HEK293T (cell line): Measurements from ENCODE around the gene ZNF618.

Experiments
- ARNT ChIP-seq: fragments of 450-650 bp; IDR thresholded peaks from 2 replicates; pipeline ENCODE4 v1.6.1; 2017; ENCODE audit warnings: mild to moderate bottlenecking
- BHLHE40 ChIP-seq: fragments of 450-650 bp; IDR thresholded peaks from 2 replicates; pipeline ENCODE4 v1.6.1; 2016; ENCODE audit warnings: mild to moderate bottlenecking, moderate library complexity, borderline replicate concordance
- CTBP1 ChIP-seq: fragments of 450-650 bp; IDR thresholded peaks from 2 replicates; pipeline ENCODE4 v1.6.1; 2016; ENCODE audit warnings: borderline replicate concordance
- ELF4 ChIP-seq: fragments of 450-650 bp; IDR thresholded peaks from 2 replicates; pipeline ENCODE4 v1.6.1; 2017; ENCODE audit warnings: antibody characterized with exemption
- FOXA1 ChIP-seq: fragments of 450-650 bp; IDR thresholded peaks from 2 replicates; pipeline ENCODE4 v1.6.1; 2016; ENCODE audit warnings: mild to moderate bottlenecking
- FOXK2 ChIP-seq: fragments of 450-650 bp; IDR thresholded peaks from 2 replicates; pipeline ENCODE4 v1.6.1; 2016; ENCODE audit warnings: mild to moderate bottlenecking
- LEF1 ChIP-seq: fragments of 450-650 bp; IDR thresholded peaks from 2 replicates; pipeline ENCODE4 v1.6.1; 2017; ENCODE audit warnings: mild to moderate bottlenecking, borderline replicate concordance
- SP1 ChIP-seq: fragments of 450-650 bp; IDR thresholded peaks from 2 replicates; pipeline ENCODE4 v1.6.1; 2017
- ZNF384 ChIP-seq: fragments of 450-650 bp; IDR thresholded peaks from 2 replicates; pipeline ENCODE4 v1.6.1; 2016

DNA sequence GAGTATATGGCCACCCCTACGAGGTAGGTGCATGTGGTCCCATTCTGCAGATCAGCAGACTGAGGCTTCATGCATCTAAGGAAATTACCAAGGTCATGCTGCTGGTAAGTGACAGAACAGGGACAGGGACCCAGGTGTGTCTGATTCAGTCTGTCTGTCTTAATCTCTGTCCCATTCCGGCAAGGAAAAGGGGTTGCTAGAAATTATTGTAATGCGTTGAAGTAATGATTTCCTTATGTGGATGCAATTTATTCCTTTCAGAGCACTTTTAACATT is 125.2 kb downstream of the ZNF618 start:
- TF ChIP-seq LEF1 (no peak), ELF4 (no peak), BHLHE40 (no peak), CTBP1 (no peak), SP1 (no peak), FOXA1 (no peak), ZNF384 (no peak), ARNT (no peak), FOXK2 (no peak)
